Mucosa of descending colon (tissue), 3 donors: Measurements from ENCODE around the gene PYDC1. TPM values are rescaled to one million over a fixed set of nuclear protein-coding genes. Genes with fewer than 3 reads are reported as not detected.

Experiments used
- ATAC-seq: fragments of 200-7000 bp; cut with Tn5 transposase; one replicate; pipeline ENCODE4 v1.9.1; 2020; ENCODE audit warnings: mild to moderate bottlenecking, moderate library complexity
- DNase-seq, 3 donors: peaks; one replicate each; pipeline ENCODE4 v3.0.0-alpha.2; 2020
- H3K36me3 ChIP-seq: fragments of 200-600 bp; one replicate; pipeline ENCODE4 v1.8.0; 2021; ENCODE audit warnings: low read depth, mild to moderate bottlenecking
- H3K4me1 ChIP-seq: fragments of 200-600 bp; one replicate; pipeline ENCODE4 v1.8.0; 2021; ENCODE audit warnings: low read depth, mild to moderate bottlenecking
- H3K4me3 ChIP-seq: fragments of 200-600 bp; one replicate; pipeline ENCODE4 v1.8.0; 2021; ENCODE audit warnings: mild to moderate bottlenecking
- H3K9me3 ChIP-seq: fragments of 200-600 bp; one replicate; pipeline ENCODE4 v1.8.0; 2021; ENCODE audit warnings: mild to moderate bottlenecking
- CTCF ChIP-seq: fragments of 200-600 bp; IDR thresholded peaks from one replicate; pipeline ENCODE4 v1.8.0; 2022; ENCODE audit warnings: antibody characterized with exemption, mild to moderate bottlenecking
- intact Hi-C, 2 donors: fragments of 100-400 bp; cut with DNase I in 1 of 2; cut with micrococcal nuclease in 1 of 2; formaldehyde crosslinking; loops; one replicate each; pipeline versions ENCODE4 v1.11.0 to v1.11.1; 2022; cut with DNase I, micrococcal nuclease
- total RNA-seq, 3 donors: library from RNA; stranded (reverse); fragmentation: NEBNext Ultra II Directional in 2 of 3; extraction: Animal tissue kit (Norgen Biotek cat#: 25700) in 2 of 3; gene quantifications; one replicate each; pipeline versions ENCODE4 v1.2.1 to v1.2.4, GENCODE V29; 2021 to 2023
- donor health status: DM: no; HTN: no; CAD: no; lungs with moderate emphysema.
- donor health status: DM: no; HTN: no; CAD: no.
- donor health status: DM: no; HTN: yes; CAD: no.

The PYDC1 gene
- total RNA-seq, 3 donors from 2014 or later: not detected

DNA sequence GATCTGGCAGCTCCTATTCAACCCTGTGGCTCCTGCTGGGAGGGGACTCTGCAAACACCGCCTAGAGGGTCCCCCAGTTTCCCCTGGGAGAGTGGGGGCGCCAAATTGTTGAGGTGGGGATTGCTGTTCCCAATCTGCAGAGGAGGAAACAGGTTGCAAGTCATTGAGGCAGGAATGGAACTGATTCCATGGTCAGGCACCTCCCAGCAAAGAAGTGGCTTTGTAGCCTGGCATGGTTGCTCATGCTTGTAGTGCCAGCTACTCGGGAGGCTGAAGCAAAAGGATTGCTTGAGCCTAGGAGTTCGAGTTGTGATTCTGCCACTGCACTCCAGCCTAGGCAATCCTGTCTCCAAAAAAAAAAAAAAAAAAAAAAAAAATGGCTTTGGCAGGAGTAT, 198 bp upstream of the PYDC1 start:
- no peak for TF ChIP-seq CTCF
- ATAC-seq: no peak
- intact Hi-C loops: no loop called here
- no peak overlapping the region for H3K4me3 ChIP-seq
- peaks cover 26% of the 10 kb centered on the region for H3K4me1 ChIP-seq
- H3K36me3 ChIP-seq: no peaks in the 10 kb centered on the region
- no peak for DNase-seq
- H3K9me3 ChIP-seq: no peaks in the 10 kb centered on the region

DNA sequence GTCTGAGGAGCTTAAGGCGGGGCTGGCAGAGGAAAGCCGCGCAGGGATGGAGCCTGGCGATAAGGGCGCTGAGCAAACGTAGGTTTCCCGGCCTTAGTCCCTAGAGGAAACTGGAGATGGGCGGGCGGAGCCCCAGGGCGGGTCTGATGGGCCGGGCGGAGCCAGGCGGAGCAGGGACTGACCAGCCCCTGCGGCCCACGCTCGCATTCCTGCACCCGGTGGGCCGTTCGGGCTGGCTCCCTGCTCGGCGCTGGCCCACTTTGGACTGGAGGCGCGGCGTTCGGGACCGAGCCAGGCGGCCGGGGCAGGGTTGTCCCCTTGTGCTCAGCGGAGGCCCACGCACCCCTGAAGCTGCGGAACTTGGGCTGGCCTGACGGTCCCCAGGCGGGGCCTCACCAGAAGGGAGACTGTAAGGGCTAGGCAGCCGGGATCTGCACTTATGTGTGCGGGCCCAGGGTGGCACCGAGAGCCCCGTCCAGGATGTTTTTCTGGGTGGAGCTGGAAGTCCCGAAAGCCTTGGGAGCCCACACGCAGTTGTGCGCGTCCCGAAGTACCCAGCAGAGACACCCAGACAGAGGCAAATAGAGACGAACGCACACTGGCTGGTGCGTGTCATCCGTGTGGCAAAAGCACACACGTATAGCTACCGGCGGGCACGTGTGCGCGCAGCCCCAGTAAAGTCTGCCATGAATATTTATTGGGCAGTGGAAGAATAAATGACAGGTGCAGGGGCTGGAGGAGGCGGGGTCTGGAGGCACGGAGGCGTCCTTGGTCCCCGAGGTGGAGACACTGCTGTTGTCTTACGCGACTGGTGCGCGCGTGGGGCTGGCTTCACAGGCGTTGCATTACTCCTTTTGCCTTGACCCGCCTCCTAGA, 1.4 kb downstream of the PYDC1 start:
- H3K9me3 ChIP-seq: no peaks in the 10 kb centered on the region
- DNase-seq: peak; percentile 67 to 75 (median 70)
- ATAC-seq: peak; percentile 91
- H3K4me1 ChIP-seq: peaks cover 26% of the 10 kb centered on the region
- intact Hi-C loops: no loop called here
- no peaks in the 10 kb centered on the region for H3K36me3 ChIP-seq
- no peak overlapping the region for H3K4me3 ChIP-seq
- no peak for TF ChIP-seq CTCF

GRCh38 chr16:31214708-31215286, 2.1 kb downstream of the PYDC1 start:
- no peaks in the 10 kb centered on the region for H3K9me3 ChIP-seq
- no peak for TF ChIP-seq CTCF
- no peak for DNase-seq
- intact Hi-C loops: no loop called here
- H3K4me3 ChIP-seq: no peak overlapping the region
- H3K36me3 ChIP-seq: no peaks in the 10 kb centered on the region
- peaks cover 26% of the 10 kb centered on the region for H3K4me1 ChIP-seq
- ATAC-seq: peak; percentile 42

DNA sequence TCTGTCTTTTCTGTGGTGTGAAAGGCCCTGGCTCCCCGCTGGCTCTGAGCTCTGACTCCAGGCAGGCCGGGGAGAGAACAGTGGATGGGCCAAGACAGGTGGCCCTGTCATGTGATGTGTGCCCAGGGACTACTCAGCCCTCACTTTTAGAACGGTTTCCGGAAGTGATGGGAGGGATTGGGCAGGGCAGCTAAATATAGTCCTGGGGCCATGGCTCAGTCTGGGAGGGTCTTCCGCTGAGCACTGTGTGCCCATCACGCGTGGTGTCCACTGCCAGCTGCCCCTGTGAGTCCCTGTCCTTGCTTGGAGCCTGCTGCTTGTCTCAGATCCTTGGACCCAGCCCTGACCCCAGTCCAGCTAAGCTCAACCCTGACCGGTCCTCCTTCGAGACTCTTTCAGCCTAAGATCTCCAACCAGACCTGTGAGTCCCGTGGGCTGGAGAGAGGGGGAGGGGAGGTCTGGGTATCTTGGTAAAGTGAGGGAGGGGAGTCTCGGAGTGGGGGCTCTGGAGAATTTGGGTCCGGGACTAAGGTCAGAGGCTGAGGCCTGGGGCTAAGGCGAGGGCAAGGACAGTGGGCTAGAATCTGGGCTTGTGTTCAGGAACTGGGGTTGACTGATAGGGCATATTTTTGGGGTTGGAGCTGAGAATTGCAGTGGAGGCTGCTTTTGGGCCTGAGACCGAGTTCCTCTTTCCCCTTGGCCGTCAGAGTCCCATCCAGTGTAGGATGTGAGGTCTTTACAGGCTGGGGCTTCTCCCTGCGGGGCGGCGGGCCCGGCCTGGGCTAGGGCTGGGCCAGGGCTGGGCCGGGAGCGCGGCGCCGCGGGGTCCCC, 2.8 kb downstream of the PYDC1 start, which contains the start of gene TRIM72:
Gene TRIM72, plus strand, starts transcription at position 243 of the 831 bp plus-strand sequence. CDS start 620 bp downstream, outside the sequence.
- TF ChIP-seq CTCF: no peak
- Histone ChIP-seq H3K4me1 (peaks cover 26% of the 10 kb centered on the region), H3K4me3 (no peak within 1 kb of the TSS), H3K36me3 (no peaks in the 10 kb centered on the region), H3K9me3 (no peaks in the 10 kb centered on the region)
- ATAC-seq (no peak), DNase-seq (no peak)
- intact Hi-C loops: no loop called here

DNA sequence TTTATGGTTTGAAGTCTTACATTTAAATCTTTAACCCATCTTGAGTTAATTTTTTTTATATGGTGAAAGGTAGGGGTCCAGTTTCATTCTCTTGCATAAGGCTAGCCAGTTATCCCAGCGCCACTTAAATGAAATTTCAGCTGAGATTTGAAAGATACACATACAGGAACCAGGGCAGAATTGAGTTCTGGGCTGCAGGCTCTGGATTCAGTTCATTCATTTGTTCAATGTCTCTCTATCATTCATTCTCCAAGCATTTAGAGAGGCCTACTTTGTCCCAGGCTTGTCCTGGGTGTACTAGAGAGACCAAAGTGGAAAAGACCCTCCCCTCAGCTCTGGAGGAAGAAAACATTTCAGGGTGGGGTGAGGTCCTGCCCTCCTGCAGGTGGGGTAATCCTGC, 3.6 kb downstream of the PYDC1 start:
- TF ChIP-seq CTCF: no peak
- Histone ChIP-seq H3K9me3 (no peaks in the 10 kb centered on the region), H3K4me1 (peaks cover 26% of the 10 kb centered on the region), H3K4me3 (no peak overlapping the region), H3K36me3 (no peaks in the 10 kb centered on the region)
- intact Hi-C loops: no loop called here
- DNase-seq (no peak), ATAC-seq (no peak)
